HEK293T (cell line): ENCODE results near the gene XPO4.

Experiments
- CTCF ChIA-PET: fragments of 350-600 bp; formaldehyde crosslinking; extraction: SDS; loops from one replicate; lab custom pipeline; 2021; ENCODE audit warnings: antibody characterized with exemption, inconsistent platforms; lab: Yijun Ruan, JAX
- POLR2A ChIA-PET: fragments of 350-600 bp; formaldehyde crosslinking; extraction: SDS; loops from one replicate; lab custom pipeline; 2020; ENCODE audit warnings: antibody characterized with exemption, inconsistent platforms; lab: Yijun Ruan, JAX
- DNase-seq: peaks from one replicate; pipeline ENCODE4 v3.0.0; 2012; ENCODE audit warnings: mixed read lengths; ENCODE audit errors: extremely low spot score
- ARNT ChIP-seq: fragments of 450-650 bp; IDR thresholded peaks from 2 replicates; pipeline ENCODE4 v1.6.1; 2017; ENCODE audit warnings: mild to moderate bottlenecking
- BHLHE40 ChIP-seq: fragments of 450-650 bp; IDR thresholded peaks from 2 replicates; pipeline ENCODE4 v1.6.1; 2016; ENCODE audit warnings: mild to moderate bottlenecking, moderate library complexity, borderline replicate concordance
- CTBP1 ChIP-seq: fragments of 450-650 bp; IDR thresholded peaks from 2 replicates; pipeline ENCODE4 v1.6.1; 2016; ENCODE audit warnings: borderline replicate concordance
- ELF4 ChIP-seq: fragments of 450-650 bp; IDR thresholded peaks from 2 replicates; pipeline ENCODE4 v1.6.1; 2017; ENCODE audit warnings: antibody characterized with exemption
- FOXA1 ChIP-seq: fragments of 450-650 bp; IDR thresholded peaks from 2 replicates; pipeline ENCODE4 v1.6.1; 2016; ENCODE audit warnings: mild to moderate bottlenecking
- FOXK2 ChIP-seq: fragments of 450-650 bp; IDR thresholded peaks from 2 replicates; pipeline ENCODE4 v1.6.1; 2016; ENCODE audit warnings: mild to moderate bottlenecking
- FOXM1 ChIP-seq: fragments of 450-650 bp; IDR thresholded peaks from 2 replicates; pipeline ENCODE4 v1.6.1; 2017; ENCODE audit warnings: mild to moderate bottlenecking, borderline replicate concordance
- HDGF ChIP-seq: fragments of 450-650 bp; IDR thresholded peaks from 2 replicates; pipeline ENCODE4 v1.6.1; 2017; ENCODE audit warnings: antibody characterized with exemption, borderline replicate concordance
- L3MBTL2 ChIP-seq: fragments of 450-650 bp; conservative IDR thresholded peaks from 2 replicates; pipeline ENCODE4 v1.6.1; 2016; ENCODE audit warnings: mild to moderate bottlenecking
- LEF1 ChIP-seq: fragments of 450-650 bp; IDR thresholded peaks from 2 replicates; pipeline ENCODE4 v1.6.1; 2017; ENCODE audit warnings: mild to moderate bottlenecking, borderline replicate concordance
- NFRKB ChIP-seq: fragments of 450-650 bp; IDR thresholded peaks from 2 replicates; pipeline ENCODE4 v1.6.1; 2016; ENCODE audit warnings: mild to moderate bottlenecking, moderate library complexity
- SP1 ChIP-seq: fragments of 450-650 bp; IDR thresholded peaks from 2 replicates; pipeline ENCODE4 v1.6.1; 2017
- SUZ12 ChIP-seq: fragments of 450-650 bp; IDR thresholded peaks from 2 replicates; pipeline ENCODE4 v1.6.1; 2016; ENCODE audit warnings: mild to moderate bottlenecking
- TARDBP ChIP-seq: fragments of 450-650 bp; IDR thresholded peaks from 2 replicates; pipeline ENCODE4 v1.6.1; 2016
- ZNF384 ChIP-seq: fragments of 450-650 bp; IDR thresholded peaks from 2 replicates; pipeline ENCODE4 v1.6.1; 2016
- TF ChIP-seq, protein P1 (sequence below): fragments of 450-650 bp; IDR thresholded peaks from 2 replicates; pipeline ENCODE4 v1.6.1; 2016

XPO4 gene

DNA sequence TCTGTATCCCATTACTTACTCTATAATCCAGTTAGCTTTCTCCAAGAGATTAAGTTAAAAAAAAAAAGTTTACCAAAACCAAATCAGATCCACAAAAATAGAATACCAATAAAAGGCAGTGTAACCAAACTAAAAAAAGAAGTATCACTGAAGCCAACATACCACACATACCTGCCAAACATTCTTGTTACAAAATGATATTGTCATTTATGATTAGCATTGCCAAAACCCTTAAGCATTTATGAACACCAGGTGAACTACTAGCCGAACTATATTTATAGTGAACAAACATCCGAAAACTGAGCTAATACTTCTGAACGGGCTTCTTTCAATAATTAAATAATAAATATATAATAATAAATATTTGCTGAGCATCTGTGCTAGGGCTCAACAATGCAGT is 69.7 kb downstream of the XPO4 start:
- POLR2A ChIA-PET = no interaction called here
- CTCF ChIA-PET = no interaction called here
- TF ChIP-seq NFRKB = no peak
- TF ChIP-seq FOXM1 = no peak
- TF ChIP-seq LEF1 = no peak
- TF ChIP-seq, protein P1, sequence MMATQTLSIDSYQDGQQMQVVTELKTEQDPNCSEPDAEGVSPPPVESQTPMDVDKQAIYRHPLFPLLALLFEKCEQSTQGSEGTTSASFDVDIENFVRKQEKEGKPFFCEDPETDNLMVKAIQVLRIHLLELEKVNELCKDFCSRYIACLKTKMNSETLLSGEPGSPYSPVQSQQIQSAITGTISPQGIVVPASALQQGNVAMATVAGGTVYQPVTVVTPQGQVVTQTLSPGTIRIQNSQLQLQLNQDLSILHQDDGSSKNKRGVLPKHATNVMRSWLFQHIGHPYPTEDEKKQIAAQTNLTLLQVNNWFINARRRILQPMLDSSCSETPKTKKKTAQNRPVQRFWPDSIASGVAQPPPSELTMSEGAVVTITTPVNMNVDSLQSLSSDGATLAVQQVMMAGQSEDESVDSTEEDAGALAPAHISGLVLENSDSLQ = no peak
- TF ChIP-seq FOXA1 = no peak
- no peak for TF ChIP-seq FOXK2
- TF ChIP-seq ZNF384 = no peak
- TF ChIP-seq L3MBTL2 = no peak
- no peak for TF ChIP-seq ELF4
- TF ChIP-seq ARNT = no peak
- no peak for TF ChIP-seq HDGF
- DNase-seq = no peak

DNA sequence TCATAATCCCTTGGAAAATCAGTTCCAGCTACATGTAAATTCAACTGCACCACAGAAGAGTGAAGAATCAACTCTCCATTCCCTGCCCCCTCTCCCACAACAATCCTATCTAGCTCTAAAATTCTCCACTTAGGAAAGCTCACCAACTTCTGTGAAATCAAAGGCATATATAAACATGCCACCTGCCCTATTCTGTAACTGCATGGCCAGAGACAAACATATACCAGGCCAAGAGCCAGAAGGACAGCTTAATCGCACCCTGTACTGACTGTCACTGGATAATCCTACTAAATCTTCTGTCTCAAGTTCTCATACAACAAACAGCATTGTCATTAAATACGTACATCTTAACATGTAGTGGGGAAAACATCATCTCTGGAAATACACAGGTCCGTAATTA is 70.6 kb downstream of the XPO4 start:
- ChIA-PET CTCF (interaction anchor here (1.0 to 1.3 kb wide), 2 partner anchors 16 to 93 kb away, joined by 3 to 9 read pairs; no protein-coding TSS in a partner anchor), POLR2A (interaction anchor here (0.6 kb wide), 1 partner anchor 26 kb away, joined by 3 read pairs; no protein-coding TSS in a partner anchor)
- TF ChIP-seq L3MBTL2 = no peak
- no peak for TF ChIP-seq ZNF384
- no peak for TF ChIP-seq HDGF
- no peak for TF ChIP-seq ELF4
- no peak for TF ChIP-seq ARNT
- no peak for TF ChIP-seq SP1
- no peak for TF ChIP-seq FOXK2
- no peak for TF ChIP-seq TARDBP
- TF ChIP-seq NFRKB = no peak
- TF ChIP-seq FOXM1 = no peak
- TF ChIP-seq FOXA1 = no peak
- no peak for TF ChIP-seq BHLHE40
- no peak for TF ChIP-seq CTBP1
- TF ChIP-seq, protein P1 = no peak
- TF ChIP-seq SUZ12 = no peak
- TF ChIP-seq LEF1 = no peak
- no peak for DNase-seq

DNA sequence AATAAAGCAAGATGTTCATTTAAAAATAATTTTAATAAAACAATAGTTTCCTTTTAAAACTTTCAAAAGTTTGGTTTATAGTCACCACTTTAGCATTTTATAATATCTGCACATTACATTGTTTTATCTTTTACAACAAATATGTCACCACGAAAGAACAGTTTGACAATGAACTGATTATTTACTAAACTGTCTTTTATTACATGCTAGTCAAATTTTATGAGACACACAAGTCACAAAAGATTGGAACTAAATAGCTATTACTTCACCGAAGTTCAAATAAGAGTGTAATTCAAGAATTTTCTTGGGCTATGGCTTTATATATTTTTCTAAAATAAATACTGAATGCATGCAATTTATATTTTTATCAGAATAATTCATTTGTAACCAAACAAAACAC is 71.3 kb downstream of the XPO4 start:
- ChIA-PET CTCF (interaction anchor here (1.0 to 1.3 kb wide), 2 partner anchors 15 to 94 kb away, joined by 3 to 9 read pairs; no protein-coding TSS in a partner anchor), POLR2A (no interaction called here)
- TF ChIP-seq BHLHE40 = no peak
- TF ChIP-seq SP1 = no peak
- TF ChIP-seq ARNT = no peak
- no peak for TF ChIP-seq FOXA1
- TF ChIP-seq ZNF384 = no peak
- TF ChIP-seq LEF1 = no peak
- no peak for TF ChIP-seq TARDBP
- TF ChIP-seq, protein P1 = no peak
- TF ChIP-seq CTBP1 = no peak
- TF ChIP-seq HDGF = no peak
- TF ChIP-seq L3MBTL2 = no peak
- no peak for DNase-seq

DNA sequence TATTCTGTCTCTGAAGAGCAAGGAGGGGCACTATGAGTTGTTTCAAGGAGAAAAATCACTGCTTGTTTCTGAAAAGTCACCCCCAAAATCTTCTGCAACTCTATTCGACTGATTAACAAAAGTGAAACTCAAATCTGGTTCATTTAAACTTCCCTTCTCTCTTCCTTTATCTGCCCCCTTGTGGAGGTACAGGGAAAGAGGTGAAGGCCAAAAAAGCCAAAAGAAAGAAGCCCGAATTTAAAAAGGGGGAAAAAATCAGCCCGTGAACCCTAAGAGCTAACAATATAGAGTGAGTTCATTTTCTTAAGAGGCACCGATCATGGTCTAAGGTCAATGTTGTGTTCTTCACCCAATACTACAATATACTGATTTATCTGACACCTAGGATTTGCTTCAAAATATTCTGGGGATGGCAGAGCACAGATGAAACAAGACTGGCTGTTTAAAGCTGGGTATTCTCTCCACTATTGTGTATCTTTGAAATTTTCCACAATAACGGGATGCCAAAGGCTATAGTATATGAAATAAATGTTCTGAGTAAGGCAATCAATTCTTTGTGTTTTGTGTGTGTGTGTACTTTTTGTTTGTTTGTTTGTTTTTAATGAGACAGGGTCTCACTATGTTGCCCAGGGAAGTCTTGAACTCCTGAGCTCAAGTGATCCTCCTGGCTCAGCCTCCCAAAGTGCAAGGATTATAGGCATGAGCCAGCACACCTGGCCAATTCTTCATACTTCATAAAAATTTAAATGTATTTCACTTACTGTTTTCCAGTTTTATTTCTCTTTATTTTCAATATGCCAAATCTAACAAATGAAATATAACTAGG is 73.8 kb downstream of the XPO4 start:
- POLR2A ChIA-PET = interaction anchor here (1.2 kb wide), 1 partner anchor 73 kb away, joined by 3 read pairs; the partner anchor contains the start of gene XPO4
- CTCF ChIA-PET = interaction anchor here (0.6 to 1.7 kb wide), 11 partner anchors 10 to 707 kb away, joined by 3 to 10 read pairs (median 4); no protein-coding TSS in a partner anchor
- peak; percentile 10 for DNase-seq
- TF ChIP-seq NFRKB (no peak), L3MBTL2 (no peak), ARNT (no peak), BHLHE40 (no peak), FOXM1 (no peak), TARDBP (no peak), SP1 (no peak), ZNF384 (no peak), LEF1 (no peak), FOXK2 (no peak), ELF4 (no peak), FOXA1 (no peak), CTBP1 (no peak), SUZ12 (no peak), HDGF (no peak)
- TF ChIP-seq, protein P1 = no peak
